ENCODE data around the gene KLHL42. TPM values are rescaled to one million over a fixed set of nuclear protein-coding genes. Genes with fewer than 3 reads are reported as not detected.

The KLHL42 gene
- total RNA-seq, 2 donors from 2014 or later, result 16.5 to 20.1 TPM

GRCh38 chr12:27851311-27851710 lies 71.3 kb downstream of the KLHL42 start:
- intact Hi-C loops (cut with DNase I), result no loop called here
- no peak overlapping the region for H3K4me3 ChIP-seq

GRCh38 chr12:27852117-27852516 lies 72.1 kb downstream of the KLHL42 start:
- no peak overlapping the region for H3K4me3 ChIP-seq
- no peaks in the 10 kb centered on the region for H3K4me1 ChIP-seq
- no peak for TF ChIP-seq CTCF (IDR thresholded peaks at IDR 0.05)
- H3K27ac ChIP-seq, result no peak overlapping the region
- H3K9ac ChIP-seq (ENCODE audit: low read depth in 2 of 2, low read length in 2 of 2), result no peak overlapping the region
- intact Hi-C loops (cut with DNase I), result no loop called here
- no peaks in the 10 kb centered on the region for H3K27me3 ChIP-seq
- DNase-seq, result no peak
- no peaks in the 10 kb centered on the region for H3K9me3 ChIP-seq
- no peaks in the 10 kb centered on the region for H3K36me3 ChIP-seq

More at GRCh38 chr12:27851311-27851710, 71.3 kb downstream of the KLHL42 start:
- Histone ChIP-seq H3K36me3 (no peaks in the 10 kb centered on the region), H3K9ac (ENCODE audit: low read depth in 2 of 2, low read length in 2 of 2) (no peak overlapping the region), H3K27me3 (no peaks in the 10 kb centered on the region), H3K4me1 (no peaks in the 10 kb centered on the region), H3K27ac (no peak overlapping the region), H3K9me3 (no peaks in the 10 kb centered on the region)
- no peak for DNase-seq
- TF ChIP-seq CTCF (IDR thresholded peaks at IDR 0.05), result no peak

Other genes starting within 250 kb of the KLHL42 start
- gene REP15, start 83.8 kb upstream of the KLHL42 start, total RNA-seq, result 10 to 100 TPM; 33.4 to 58.5 TPM
- gene MRPS35, start 69.4 kb upstream of the KLHL42 start, total RNA-seq, result 10 to 100 TPM; 85.8 to 90.7 TPM
- not detected for gene MANSC4, start within 50 bp of the KLHL42 start, total RNA-seq
- gene PTHLH, start 192.5 kb downstream of the KLHL42 start, total RNA-seq, result under 1 TPM in 1 of 2 donors, not detected in 1; 0.58 TPM